ENCODE measurements around the gene CEP72.

DNA sequence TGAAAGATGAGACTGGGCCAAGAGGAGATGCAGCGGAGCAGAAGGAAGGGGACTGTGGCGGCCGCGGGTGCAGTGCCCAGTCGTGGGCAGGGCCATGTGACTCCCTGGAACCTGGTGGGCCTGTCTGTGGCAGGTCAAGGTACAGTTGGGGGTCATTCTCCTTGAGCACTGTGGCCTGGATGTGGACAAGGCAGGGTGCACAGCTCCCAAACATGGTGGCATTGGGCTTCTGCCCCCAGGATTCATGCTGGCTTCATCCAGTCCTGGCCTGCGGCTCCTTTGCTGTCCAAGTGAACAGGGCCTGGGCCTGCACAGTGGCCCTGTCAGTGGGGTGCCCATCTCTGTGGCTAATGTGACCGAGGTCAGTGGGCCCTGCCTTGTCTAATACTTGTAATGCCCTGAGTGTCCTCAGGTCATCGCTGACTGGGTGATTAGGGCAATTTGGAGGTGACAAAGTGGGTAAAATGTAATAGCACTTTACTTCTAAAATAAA lies 39.9 kb downstream of the CEP72 start:
- TF ChIP-seq, protein P1, sequence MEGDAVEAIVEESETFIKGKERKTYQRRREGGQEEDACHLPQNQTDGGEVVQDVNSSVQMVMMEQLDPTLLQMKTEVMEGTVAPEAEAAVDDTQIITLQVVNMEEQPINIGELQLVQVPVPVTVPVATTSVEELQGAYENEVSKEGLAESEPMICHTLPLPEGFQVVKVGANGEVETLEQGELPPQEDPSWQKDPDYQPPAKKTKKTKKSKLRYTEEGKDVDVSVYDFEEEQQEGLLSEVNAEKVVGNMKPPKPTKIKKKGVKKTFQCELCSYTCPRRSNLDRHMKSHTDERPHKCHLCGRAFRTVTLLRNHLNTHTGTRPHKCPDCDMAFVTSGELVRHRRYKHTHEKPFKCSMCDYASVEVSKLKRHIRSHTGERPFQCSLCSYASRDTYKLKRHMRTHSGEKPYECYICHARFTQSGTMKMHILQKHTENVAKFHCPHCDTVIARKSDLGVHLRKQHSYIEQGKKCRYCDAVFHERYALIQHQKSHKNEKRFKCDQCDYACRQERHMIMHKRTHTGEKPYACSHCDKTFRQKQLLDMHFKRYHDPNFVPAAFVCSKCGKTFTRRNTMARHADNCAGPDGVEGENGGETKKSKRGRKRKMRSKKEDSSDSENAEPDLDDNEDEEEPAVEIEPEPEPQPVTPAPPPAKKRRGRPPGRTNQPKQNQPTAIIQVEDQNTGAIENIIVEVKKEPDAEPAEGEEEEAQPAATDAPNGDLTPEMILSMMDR (optimal IDR thresholded peaks at IDR 0.05 in 1 of 3, IDR thresholded peaks at IDR 0.05 in 1 of 3, conservative IDR thresholded peaks at IDR 0.05 in 1 of 3; ENCODE audit: extremely low read depth in 1 of 3, insufficient read depth in 2 of 3, low read length in 3 of 3), result no peak
- TF ChIP-seq EZH2 (IDR thresholded peaks at IDR 0.05; ENCODE audit: low read length), result no peak

Data from keratinocyte (primary cell).